Adipocyte (in vitro differentiated cells): ENCODE measurements around the gene TSLP.

ENCODE experiments used
- DNase-seq: peaks from one replicate; pipeline ENCODE4 v3.0.0-alpha.2; 2015; ENCODE audit warnings: low read depth
- H3K27me3 ChIP-seq: replicated peaks from 2 replicates; pipeline ENCODE4 v1.7.0; 2013; ENCODE audit warnings: mild to moderate bottlenecking, low read length, moderate library complexity; ENCODE audit not compliant: control insufficient read depth, insufficient read depth
- H3K36me3 ChIP-seq: 2 replicates; pipeline ENCODE4 v1.7.0; 2013; ENCODE audit warnings: low read length, mild to moderate bottlenecking, moderate library complexity; ENCODE audit not compliant: control insufficient read depth, insufficient read depth, severe bottlenecking
- H3K4me1 ChIP-seq: 2 replicates; pipeline ENCODE4 v1.7.0; 2013; ENCODE audit warnings: mild to moderate bottlenecking, low read length, moderate library complexity; ENCODE audit not compliant: control insufficient read depth, insufficient read depth
- H3K4me3 ChIP-seq: 2 replicates; pipeline ENCODE4 v1.7.0; 2013; ENCODE audit warnings: mild to moderate bottlenecking, low read length, moderate library complexity
- H3K9ac ChIP-seq: 2 replicates; pipeline ENCODE4 v1.7.0; 2013; ENCODE audit warnings: mild to moderate bottlenecking, low read length, moderate library complexity
- H3K9me3 ChIP-seq: 2 replicates; pipeline ENCODE4 v1.7.0; 2013; ENCODE audit warnings: mild to moderate bottlenecking, low read length, moderate library complexity; ENCODE audit not compliant: control insufficient read depth

Gene TSLP

GRCh38 chr5:111071413-111071812 is at the start of gene TSLP:
TSLP (plus strand) TSS chr5:111071713; CDS start chr5:111071891, 178 bp downstream.
- Histone ChIP-seq H3K27me3 (no peaks in the 10 kb centered on the region), H3K4me3 (peak within 1 kb of the TSS; percentile 91), H3K9me3 (no peaks in the 10 kb centered on the region), H3K9ac (no peak within 1 kb of the TSS), H3K4me1 (peaks cover 37% of the 10 kb centered on the region), H3K36me3 (no peaks in the 10 kb centered on the region)
- DNase-seq, result no peak

GRCh38 chr5:111022301-111022700 is 49.2 kb upstream of the TSLP start:
- Histone ChIP-seq H3K9me3 (no peaks in the 10 kb centered on the region), H3K4me3 (no peak overlapping the region), H3K27me3 (no peaks in the 10 kb centered on the region), H3K9ac (no peak overlapping the region), H3K4me1 (peaks cover 4% of the 10 kb centered on the region), H3K36me3 (no peaks in the 10 kb centered on the region)
- DNase-seq, result no peak

- H3K4me3 ChIP-seq, result no peak overlapping the region
- no peaks in the 10 kb centered on the region for H3K4me1 ChIP-seq
- H3K9me3 ChIP-seq, result no peaks in the 10 kb centered on the region
- no peaks in the 10 kb centered on the region for H3K36me3 ChIP-seq
- DNase-seq, result no peak
- H3K27me3 ChIP-seq, result no peaks in the 10 kb centered on the region
- no peak overlapping the region for H3K9ac ChIP-seq
Measured at GRCh38 chr5:111028865-111029264, 42.6 kb upstream of the TSLP start.

GRCh38 chr5:111043712-111044506 is 27.6 kb upstream of the TSLP start:
- H3K4me1 ChIP-seq, result no peaks in the 10 kb centered on the region
- no peak overlapping the region for H3K4me3 ChIP-seq
- no peaks in the 10 kb centered on the region for H3K36me3 ChIP-seq
- H3K9ac ChIP-seq, result no peak overlapping the region
- no peaks in the 10 kb centered on the region for H3K9me3 ChIP-seq
- no peaks in the 10 kb centered on the region for H3K27me3 ChIP-seq
- peak; percentile 62 for DNase-seq

GRCh38 chr5:111058064-111058463 is 13.4 kb upstream of the TSLP start:
- H3K4me3 ChIP-seq, result no peak overlapping the region

GRCh38 chr5:111060169-111060568 is 11.3 kb upstream of the TSLP start:
- H3K4me3 ChIP-seq, result no peak overlapping the region
- no peak overlapping the region for H3K9ac ChIP-seq
- H3K9me3 ChIP-seq, result no peaks in the 10 kb centered on the region
- H3K27me3 ChIP-seq, result no peaks in the 10 kb centered on the region
- H3K4me1 ChIP-seq, result no peaks in the 10 kb centered on the region
- no peaks in the 10 kb centered on the region for H3K36me3 ChIP-seq
- no peak for DNase-seq

More at GRCh38 chr5:111058064-111058463, 13.4 kb upstream of the TSLP start:
- no peaks in the 10 kb centered on the region for H3K27me3 ChIP-seq
- no peak for DNase-seq
- H3K9me3 ChIP-seq, result no peaks in the 10 kb centered on the region
- no peaks in the 10 kb centered on the region for H3K36me3 ChIP-seq
- H3K9ac ChIP-seq, result no peak overlapping the region
- H3K4me1 ChIP-seq, result no peaks in the 10 kb centered on the region

GRCh38 chr5:111061618-111062017 is 9.9 kb upstream of the TSLP start:
- no peaks in the 10 kb centered on the region for H3K27me3 ChIP-seq
- H3K9ac ChIP-seq, result no peak overlapping the region
- H3K4me3 ChIP-seq, result no peak overlapping the region
- no peak for DNase-seq
- no peaks in the 10 kb centered on the region for H3K36me3 ChIP-seq
- H3K4me1 ChIP-seq, result no peaks in the 10 kb centered on the region
- H3K9me3 ChIP-seq, result no peaks in the 10 kb centered on the region

- Histone ChIP-seq H3K9me3 (no peaks in the 10 kb centered on the region), H3K9ac (no peak overlapping the region), H3K36me3 (no peaks in the 10 kb centered on the region), H3K4me3 (no peak overlapping the region), H3K27me3 (no peaks in the 10 kb centered on the region), H3K4me1 (no peaks in the 10 kb centered on the region)
- no peak for DNase-seq
Measured at GRCh38 chr5:111063709-111064322, 7.7 kb upstream of the TSLP start.

GRCh38 chr5:111066261-111066938 is 5.1 kb upstream of the TSLP start:
- Histone ChIP-seq H3K9ac (no peak overlapping the region), H3K4me3 (no peak overlapping the region), H3K4me1 (peaks cover 10% of the 10 kb centered on the region), H3K9me3 (no peaks in the 10 kb centered on the region), H3K36me3 (no peaks in the 10 kb centered on the region), H3K27me3 (no peaks in the 10 kb centered on the region)
- DNase-seq, result no peak

GRCh38 chr5:111068213-111068612 is 3.3 kb upstream of the TSLP start:
- DNase-seq, result no peak
- no peaks in the 10 kb centered on the region for H3K9me3 ChIP-seq
- no peaks in the 10 kb centered on the region for H3K27me3 ChIP-seq
- no peak overlapping the region for H3K4me3 ChIP-seq
- peaks cover 10% of the 10 kb centered on the region for H3K4me1 ChIP-seq
- H3K9ac ChIP-seq, result no peak overlapping the region
- no peaks in the 10 kb centered on the region for H3K36me3 ChIP-seq

GRCh38 chr5:111069839-111070238 is 1.7 kb upstream of the TSLP start:
- peaks cover 22% of the 10 kb centered on the region for H3K4me1 ChIP-seq
- peak; percentile 78 for DNase-seq
- no peaks in the 10 kb centered on the region for H3K36me3 ChIP-seq
- H3K27me3 ChIP-seq, result no peaks in the 10 kb centered on the region
- H3K4me3 ChIP-seq, result peak overlapping the region; percentile 68
- no peaks in the 10 kb centered on the region for H3K9me3 ChIP-seq
- H3K9ac ChIP-seq, result no peak overlapping the region
